ENCODE measurements around the gene FN3KRP.

FN3KRP gene

DNA sequence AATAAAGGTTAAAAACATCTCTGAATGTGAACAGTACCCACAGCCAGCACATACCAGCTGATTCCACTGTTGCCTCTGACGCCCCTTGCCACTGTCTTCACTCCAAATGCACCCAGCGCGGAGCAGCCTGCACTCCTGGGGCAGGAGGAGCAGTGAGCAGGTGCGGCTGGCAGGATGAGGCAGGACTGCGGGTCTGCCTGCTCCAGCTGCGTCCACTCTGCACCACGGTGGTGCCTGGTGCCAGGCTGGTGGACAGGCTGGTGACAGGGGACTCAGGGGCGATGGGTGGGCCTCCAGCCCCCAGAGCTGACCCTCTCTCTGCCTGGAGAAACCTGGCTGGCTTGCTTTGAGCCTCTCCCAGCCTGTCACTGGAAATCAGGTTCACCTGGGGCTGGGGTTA lies 27.4 kb upstream of the FN3KRP start:
- DNase-seq, result no peak

- no peak for DNase-seq
Observed at GRCh38 chr17:82690786-82691489, 25.6 kb upstream of the FN3KRP start.

- no peak for DNase-seq
Observed at GRCh38 chr17:82691714-82692113, 24.8 kb upstream of the FN3KRP start.

DNA sequence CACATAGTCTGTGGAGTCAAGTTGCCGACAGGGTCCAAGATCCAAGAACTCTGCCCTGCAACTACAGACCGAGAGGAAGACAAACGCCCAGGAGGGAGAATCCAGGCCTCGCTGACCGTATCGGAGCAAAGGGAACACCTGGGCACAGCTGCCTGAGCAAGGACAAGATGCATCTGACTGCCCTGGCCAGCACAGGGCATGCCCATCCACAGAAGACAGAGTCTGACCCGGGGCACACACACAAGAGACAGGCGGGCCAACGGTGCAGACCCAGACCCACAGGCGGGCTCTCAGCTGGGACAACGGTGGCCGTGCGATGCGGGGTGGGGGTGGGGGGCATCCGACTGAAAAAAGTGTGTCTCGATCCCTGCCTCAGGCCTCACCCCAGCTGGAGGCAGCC lies 24.2 kb upstream of the FN3KRP start:
- no peak for DNase-seq

DNA sequence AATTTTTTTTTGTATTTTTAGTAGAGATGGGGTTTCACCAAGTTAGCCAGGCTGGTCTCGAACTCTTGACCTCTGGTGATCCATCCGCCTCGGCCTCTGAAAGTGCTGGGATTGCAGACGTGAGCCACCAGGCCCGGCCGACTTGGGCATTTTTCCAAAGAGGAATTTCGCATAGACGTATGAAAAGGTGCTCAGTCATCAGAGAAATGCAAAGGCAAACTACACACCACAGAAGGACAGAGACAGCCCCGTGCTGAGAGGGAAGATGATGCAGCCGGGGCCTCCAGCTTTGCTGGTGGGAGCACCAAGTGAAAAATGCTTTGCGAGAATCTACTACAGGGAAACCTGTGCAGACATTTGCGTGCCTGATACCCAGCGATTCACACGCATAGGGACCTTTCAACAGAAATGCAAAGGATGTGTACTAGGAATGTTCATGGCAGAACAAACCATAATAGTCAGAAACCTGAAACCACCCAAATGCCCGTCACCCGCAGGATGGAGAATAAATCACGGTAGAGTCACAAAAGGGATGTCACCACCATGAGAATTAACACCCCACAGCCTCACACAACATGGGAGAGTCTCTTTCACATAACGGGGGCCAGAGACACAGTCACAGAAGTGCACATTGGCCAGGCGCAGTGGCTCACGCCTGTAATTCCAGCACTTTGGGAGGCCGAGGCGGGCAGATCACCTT lies 23.2 kb upstream of the FN3KRP start:
- DNase-seq, result no peak

- no peak for DNase-seq
Observed at GRCh38 chr17:82694647-82695046, 21.9 kb upstream of the FN3KRP start.

GRCh38 chr17:82696259-82696658 lies 20.2 kb upstream of the FN3KRP start:
- no peak for DNase-seq

DNA sequence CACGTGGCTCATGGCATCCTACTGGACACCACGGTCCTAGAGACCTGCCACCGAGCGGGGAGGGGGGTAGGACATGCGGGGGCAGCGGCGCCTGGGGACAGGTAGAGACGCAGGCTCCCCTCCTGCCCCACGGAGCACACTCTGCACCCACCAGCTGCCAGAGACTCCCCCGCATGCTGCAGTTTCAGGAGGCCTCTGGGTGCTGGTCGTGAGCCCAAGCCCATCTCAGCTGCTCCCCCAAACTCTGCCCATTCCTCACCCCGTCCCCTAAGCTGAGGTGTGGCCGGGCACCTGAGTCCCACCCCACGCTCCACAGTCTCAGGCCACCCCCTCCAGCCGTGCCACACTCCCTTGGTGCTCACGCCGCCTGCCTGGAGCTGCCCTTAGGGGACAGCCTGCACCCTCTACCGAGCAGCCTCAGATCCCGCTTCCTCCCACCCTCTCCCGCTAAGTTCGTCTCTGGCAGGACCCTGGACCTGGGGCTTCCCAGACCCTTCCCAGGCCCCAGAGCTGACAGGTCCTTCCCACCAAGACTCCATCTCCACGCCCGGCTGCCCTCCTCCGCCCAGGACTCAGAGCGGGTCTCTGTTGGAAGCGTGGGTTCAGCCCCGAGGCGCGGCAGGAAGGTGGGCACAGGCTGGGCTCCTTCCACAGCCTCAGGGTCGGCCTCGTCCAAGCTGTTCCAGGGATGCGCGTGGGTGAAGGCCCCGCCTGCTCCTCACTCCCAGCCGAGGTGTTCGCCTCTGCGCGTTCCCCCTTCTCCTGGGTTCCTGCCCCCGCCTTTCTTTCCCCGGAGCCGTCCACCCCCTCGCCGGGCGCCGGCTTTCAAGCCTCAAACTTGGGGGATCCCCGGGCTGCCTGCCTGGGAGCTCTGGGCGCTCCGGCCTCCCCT lies 19.3 kb upstream of the FN3KRP start:
- DNase-seq, result peak; percentile 4

DNA sequence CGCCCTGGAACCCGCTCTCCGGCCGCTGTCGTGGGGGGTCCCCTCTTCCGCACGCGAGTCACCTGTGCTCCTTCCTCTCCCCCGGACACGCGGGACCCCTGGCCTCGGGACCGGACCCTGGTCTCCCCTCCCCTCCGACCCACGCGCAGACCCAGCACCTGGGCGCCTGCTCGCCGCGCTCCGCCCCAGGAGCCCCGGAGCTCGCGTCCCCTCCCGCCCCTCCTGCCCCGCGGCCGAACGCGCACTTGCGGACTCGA lies 18.8 kb upstream of the FN3KRP start:
- DNase-seq, result no peak

DNA sequence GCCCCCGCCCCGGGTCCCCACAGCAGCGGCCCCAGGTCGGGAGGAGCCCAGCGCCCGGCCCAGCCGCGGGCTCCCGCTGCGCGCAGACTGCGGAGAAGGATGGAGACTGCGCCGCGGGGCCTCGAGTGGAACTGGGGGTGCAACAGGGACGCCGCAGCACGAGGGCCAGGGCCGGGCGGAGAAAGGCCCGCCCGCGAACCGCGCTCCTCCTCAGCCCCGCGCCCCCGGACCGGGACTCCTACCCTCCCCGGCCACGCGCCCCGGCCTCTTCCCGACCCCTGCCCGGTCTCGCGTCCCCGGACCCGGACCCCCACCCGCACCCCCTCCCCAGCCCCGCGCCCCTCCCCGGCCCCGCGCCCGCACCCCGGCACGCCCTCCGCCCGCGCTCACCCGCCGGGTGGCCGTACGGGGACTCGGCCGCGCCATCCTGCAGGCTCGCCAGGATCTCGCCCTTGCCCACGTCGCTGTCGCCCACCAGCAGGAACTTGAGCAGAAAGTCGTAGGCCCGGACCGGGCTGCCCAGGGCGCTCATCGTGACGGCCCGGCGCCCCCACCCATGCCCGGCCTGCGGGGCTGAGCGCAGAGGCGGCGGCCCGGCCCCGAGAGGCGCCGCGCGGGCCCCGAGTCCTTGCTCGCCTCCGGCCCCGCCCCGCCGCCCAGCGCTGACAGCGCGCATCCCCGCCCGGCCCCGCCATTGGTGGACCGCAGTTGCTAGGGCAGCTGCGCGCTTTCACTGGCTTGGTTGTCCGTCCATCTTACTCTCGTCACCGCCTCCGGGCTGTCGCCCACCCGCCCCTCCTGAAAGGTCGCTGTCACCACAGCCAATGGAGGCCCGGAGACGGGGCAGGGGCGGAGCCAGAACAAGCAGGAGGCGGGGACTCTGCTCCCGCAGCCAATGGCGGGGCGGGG lies 18.2 kb upstream of the FN3KRP start, which contains the start of gene RAB40B:
Gene RAB40B, minus strand, starts transcription at position 634 of the 909 bp plus-strand sequence. Its CDS starts 102 bp downstream, at position 532.
- peak; percentile 99 for DNase-seq

GRCh38 chr17:82698974-82699442 lies 17.5 kb upstream of the FN3KRP start:
- DNase-seq, result no peak

- DNase-seq, result no peak
Observed at GRCh38 chr17:82699551-82699950, 17.0 kb upstream of the FN3KRP start.

DNA sequence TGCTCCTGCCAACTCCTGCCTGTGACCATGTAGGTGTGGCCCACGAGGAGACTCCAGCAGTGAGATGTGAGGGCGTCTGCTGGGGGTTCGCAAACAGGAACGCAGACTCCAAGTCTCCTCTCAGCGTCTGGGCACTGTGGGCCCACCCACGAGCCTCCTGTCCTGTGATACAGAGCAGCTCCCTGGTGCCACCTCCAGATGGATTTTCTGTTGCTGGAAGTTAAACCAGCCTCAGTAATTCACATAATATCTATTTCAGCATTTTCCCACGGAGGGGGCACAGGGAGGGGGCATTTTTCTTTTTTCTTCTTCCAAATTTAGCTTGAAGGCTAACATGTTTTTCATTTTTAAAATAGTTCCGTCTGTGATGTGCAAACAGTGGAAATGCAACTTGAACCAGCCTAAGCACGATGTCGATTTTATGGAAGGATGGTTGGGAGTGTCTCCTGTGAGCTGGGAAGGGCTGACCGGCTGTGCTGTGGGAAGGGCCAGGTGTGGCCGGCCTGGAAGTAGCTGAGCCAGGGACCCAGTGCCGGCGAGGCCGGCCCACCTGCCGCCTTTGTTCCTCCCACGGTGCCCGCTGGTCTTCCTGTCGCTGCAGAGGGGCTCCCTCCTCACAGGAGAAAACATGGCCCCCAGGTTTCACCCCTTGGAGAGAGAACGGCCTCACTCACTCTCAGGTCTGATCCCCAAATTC lies 14.1 kb upstream of the FN3KRP start:
- no peak for DNase-seq

- DNase-seq, result no peak
Observed at GRCh38 chr17:82703036-82703745, 13.3 kb upstream of the FN3KRP start.

- no peak for DNase-seq
Observed at GRCh38 chr17:82703935-82704865, 12.3 kb upstream of the FN3KRP start.

GRCh38 chr17:82704886-82705285 lies 11.6 kb upstream of the FN3KRP start:
- DNase-seq, result no peak

DNA sequence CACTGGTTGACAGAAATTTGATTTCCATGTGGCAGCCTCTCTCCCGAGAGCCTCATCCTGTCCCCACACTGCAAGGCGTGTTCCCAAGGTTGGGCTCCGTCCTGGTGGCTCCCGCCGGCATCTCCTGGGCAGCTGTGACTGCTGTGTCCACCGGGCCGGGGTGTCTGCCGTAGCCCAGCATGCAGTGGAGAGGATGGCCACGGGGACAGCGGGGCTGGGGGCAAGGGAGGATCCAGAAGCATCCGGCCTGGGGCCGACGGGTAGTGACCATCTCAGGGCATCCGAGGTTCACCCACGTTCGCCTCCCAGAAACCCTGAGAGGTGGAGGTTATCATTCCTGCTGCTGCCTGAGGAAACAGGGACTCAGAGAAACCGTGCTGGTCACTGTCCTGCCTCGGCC lies 10.8 kb upstream of the FN3KRP start:
- DNase-seq, result no peak

DNA sequence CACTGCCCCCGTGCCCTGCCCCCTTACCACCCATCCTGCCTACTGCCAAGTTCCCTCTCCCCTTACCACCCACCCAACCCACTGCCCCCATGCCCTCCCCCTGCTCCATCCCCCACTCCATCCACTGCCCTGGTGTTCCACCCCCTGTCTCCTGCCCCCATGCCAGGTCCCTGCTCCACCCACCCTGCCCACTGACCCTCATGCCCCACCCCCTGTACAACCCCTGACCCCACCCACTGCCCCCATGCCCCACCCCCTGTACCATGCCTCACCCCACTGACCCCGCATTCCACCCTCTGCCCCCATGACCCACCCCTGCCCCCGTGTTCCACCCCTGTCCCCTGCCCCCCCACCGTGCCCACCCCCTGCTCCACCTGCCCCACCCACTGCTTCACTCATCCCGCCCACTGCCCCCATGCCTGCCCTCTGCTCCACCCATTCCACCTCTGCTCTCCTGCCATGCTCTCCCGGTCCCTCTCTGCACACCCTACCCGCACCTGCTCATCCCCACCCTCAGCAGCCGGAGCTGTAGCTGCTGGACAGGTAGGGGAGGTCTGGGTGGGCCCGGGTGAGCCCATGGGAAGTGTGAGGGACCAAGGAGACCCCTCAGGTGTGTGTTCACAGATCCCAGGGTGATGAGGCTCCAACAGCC lies 7.4 kb upstream of the FN3KRP start:
- no peak for DNase-seq

DNA sequence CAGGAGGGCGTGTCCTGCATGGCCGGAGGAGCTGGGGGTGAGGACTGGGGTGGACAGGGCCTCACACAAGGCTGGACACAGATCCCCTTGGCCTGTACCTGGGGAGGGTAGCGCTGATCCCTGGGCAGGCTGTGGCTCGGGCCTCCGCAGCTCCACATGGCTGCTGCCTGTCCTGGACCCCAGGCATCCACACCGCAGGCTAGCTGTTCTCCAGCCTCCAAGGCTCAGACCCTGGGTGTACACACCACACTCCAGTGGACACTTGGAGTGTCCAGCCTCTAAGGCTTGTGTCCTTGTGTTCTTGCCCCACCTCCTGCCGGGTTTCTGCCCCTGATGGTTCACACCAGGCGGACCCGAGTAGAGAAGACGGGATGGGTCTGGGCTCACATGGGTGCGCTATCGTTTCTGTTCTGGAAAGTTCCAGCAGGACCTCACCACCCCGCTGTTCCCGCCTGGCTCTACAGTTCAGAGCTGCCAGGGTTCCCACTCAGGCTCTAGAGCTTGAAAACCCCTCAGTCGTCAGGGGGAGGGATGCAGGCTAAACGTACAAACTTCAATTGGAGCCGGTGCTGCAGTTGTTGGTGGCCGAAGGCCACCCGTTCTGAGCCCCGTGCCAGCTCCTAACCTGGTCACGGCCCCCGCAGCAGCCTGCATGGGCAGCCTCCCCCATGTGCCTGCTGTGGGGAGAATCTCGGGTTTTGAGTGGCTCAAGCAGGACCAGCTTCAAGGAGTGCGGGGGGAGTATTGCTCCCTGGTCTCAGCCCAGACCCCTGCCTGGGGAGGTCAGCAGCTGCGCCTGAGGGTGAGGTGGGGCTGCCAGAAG lies 6.6 kb upstream of the FN3KRP start:
- DNase-seq, result no peak

All from kidney glomerular epithelial cell (primary cell).